GM23248 (cell line): ENCODE data around the gene ZKSCAN7. TPM values are rescaled to one million over a fixed set of nuclear protein-coding genes. Genes with fewer than 3 reads are reported as not detected.
"Not testable (repeated sequence)": the region's sequence is repeated elsewhere in the genome, so short reads cannot be mapped to it uniquely, and the experiment has no call there.

Experiments used
- DNase-seq: peaks from one replicate; pipeline ENCODE4 v3.0.0-alpha.2; 2015
- H2AFZ ChIP-seq: fragments of 200-600 bp; sonication (generic); 2 replicates; pipeline ENCODE4 v1.6.1; 2016; ENCODE audit warnings: antibody characterized with exemption
- H3F3A ChIP-seq: fragments of 200-600 bp; sonication (generic); 2 replicates; pipeline ENCODE4 v1.6.1; 2016; ENCODE audit warnings: mild to moderate bottlenecking, antibody characterized with exemption, mixed run types; ENCODE audit not compliant: insufficient read depth
- H3K27ac ChIP-seq: fragments of 200-600 bp; sonication (generic); 2 replicates; pipeline ENCODE4 v1.5.1; 2016; ENCODE audit warnings: mild to moderate bottlenecking
- H3K27me3 ChIP-seq: fragments of 200-600 bp; sonication (generic); replicated peaks from 2 replicates; pipeline ENCODE4 v1.6.1; 2016; ENCODE audit warnings: mild to moderate bottlenecking; ENCODE audit not compliant: insufficient read depth
- H3K36me3 ChIP-seq: fragments of 200-600 bp; sonication (generic); 2 replicates; pipeline ENCODE4 v1.6.1; 2016; ENCODE audit warnings: low read depth, mild to moderate bottlenecking
- H3K4me1 ChIP-seq: fragments of 200-600 bp; sonication (generic); 2 replicates; pipeline ENCODE4 v1.6.1; 2016; ENCODE audit warnings: mild to moderate bottlenecking; ENCODE audit not compliant: insufficient read depth
- H3K4me2 ChIP-seq: fragments of 200-600 bp; sonication (generic); one replicate; pipeline ENCODE4 v1.6.1; 2016; ENCODE audit warnings: mild to moderate bottlenecking; ENCODE audit not compliant: unreplicated experiment
- H3K4me3 ChIP-seq: fragments of 200-600 bp; sonication (generic); 2 replicates; pipeline ENCODE4 v1.5.1; 2016; ENCODE audit warnings: mild to moderate bottlenecking
- H3K79me2 ChIP-seq: fragments of 200-600 bp; sonication (generic); 2 replicates; pipeline ENCODE4 v1.6.1; 2016; ENCODE audit warnings: mild to moderate bottlenecking; ENCODE audit not compliant: insufficient read depth
- H3K9ac ChIP-seq: fragments of 200-600 bp; sonication (generic); 2 replicates; pipeline ENCODE4 v1.6.1; 2016; ENCODE audit warnings: mild to moderate bottlenecking
- H3K9me2 ChIP-seq: fragments of 200-600 bp; sonication (generic); 2 replicates; pipeline ENCODE4 v1.6.1; 2016; ENCODE audit warnings: mixed run types, mild to moderate bottlenecking, moderate library complexity; ENCODE audit not compliant: insufficient read depth
- H3K9me3 ChIP-seq: fragments of 200-600 bp; sonication (generic); one replicate; pipeline ENCODE4 v1.6.1; 2017; ENCODE audit warnings: low read depth
- H4K20me1 ChIP-seq: fragments of 200-600 bp; sonication (generic); 2 replicates; pipeline ENCODE4 v1.6.0; 2016; ENCODE audit not compliant: insufficient read depth
- EZH2 ChIP-seq: fragments of 200-600 bp; sonication (generic); IDR thresholded peaks from 2 replicates; pipeline ENCODE4 v1.6.1; 2018; ENCODE audit warnings: antibody characterized with exemption, mild to moderate bottlenecking; ENCODE audit not compliant: insufficient read depth, poor library complexity, severe bottlenecking
- EZH2phosphoT487 ChIP-seq: fragments of 200-600 bp; sonication (generic); IDR thresholded peaks from 2 replicates; pipeline ENCODE4 v1.6.1; 2018; ENCODE audit warnings: antibody characterized with exemption, moderate library complexity, mild to moderate bottlenecking, low read depth; ENCODE audit not compliant: insufficient read depth
- WGBS, 2 experiments: methylation state at CpG; one replicate each; pipeline ENCODE4 v1.1.6; 2015 to 2017; ENCODE audit warnings: low lambda C conversion rate in 2 of 2, low coverage in 1 of 2; ENCODE audit errors: missing lambda C conversion rate in 2 of 2; 5-methylcytosine and 5-hydroxymethylcytosine counted together
- in situ Hi-C: fragments of 300-500 bp; cut with MboI; formaldehyde crosslinking; loops from 2 replicates; pipeline ENCODE4 v1.15.0; 2020
- polyA plus RNA-seq: library from polyadenylated mRNA; unstranded; fragments of >200 nt; fragmentation: Nextera tagmentation; extraction: Ambion mirVana; gene quantifications from 2 replicates; pipeline ENCODE4 v1.2.1, GENCODE V29; 2016
- total RNA-seq: library from RNA; depleted of rRNA; stranded (reverse); fragments of >200 nt; shearing (Covaris generic); gene quantifications from 2 replicates; pipeline ENCODE4 v1.2.3, GENCODE V29; 2014

Gene ZKSCAN7
- total and polyA plus RNA-seq, 2 experiments from 2014 or later: 2.9 to 4.5 TPM

DNA sequence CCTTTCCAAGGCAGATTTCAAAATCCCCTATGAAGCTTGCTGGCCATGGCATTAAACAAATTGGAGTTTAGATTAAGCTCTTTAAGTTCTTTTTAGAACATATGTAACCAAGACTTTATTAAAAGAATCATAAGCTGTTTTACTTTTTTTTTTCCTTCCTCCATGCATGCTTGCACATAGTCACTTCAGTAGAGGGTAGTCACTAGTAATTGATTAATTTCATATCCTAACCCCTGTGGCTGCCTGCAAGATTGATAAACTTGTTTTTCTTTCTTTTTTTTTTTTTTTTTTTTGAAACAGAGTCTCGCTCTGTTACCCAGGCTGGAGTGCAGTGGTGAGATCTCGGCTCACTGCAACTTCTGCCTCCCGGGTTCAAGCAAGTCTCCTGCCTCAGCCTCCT lies 33.3 kb upstream of the ZKSCAN7 start:
- H3K27me3 ChIP-seq: peaks cover 11% of the 10 kb centered on the region; the same call in 1 of the 2 replicates
- H3K4me2 ChIP-seq: no peak overlapping the region
- no peaks in the 10 kb centered on the region for H3K36me3 ChIP-seq
- H3K4me3 ChIP-seq: no peak overlapping the region
- H3K9me2 ChIP-seq: no peaks in the 10 kb centered on the region
- no peaks in the 10 kb centered on the region for H3K9me3 ChIP-seq
- TF ChIP-seq EZH2phosphoT487: no peak
- TF ChIP-seq EZH2: no peak
- in situ Hi-C loops: no loop called here
- DNase-seq: no peak
- H4K20me1 ChIP-seq: no peaks in the 10 kb centered on the region
- no peak overlapping the region for H2AFZ ChIP-seq
- no peaks in the 10 kb centered on the region for H3K79me2 ChIP-seq
- H3K4me1 ChIP-seq: no peaks in the 10 kb centered on the region
- no peak overlapping the region for H3K9ac ChIP-seq
- H3K27ac ChIP-seq: no peak overlapping the region
- WGBS, 2 experiments: 57 to 74% methylated on average over 3 of the region's 3 CpGs
- no peaks in the 10 kb centered on the region for H3F3A ChIP-seq

DNA sequence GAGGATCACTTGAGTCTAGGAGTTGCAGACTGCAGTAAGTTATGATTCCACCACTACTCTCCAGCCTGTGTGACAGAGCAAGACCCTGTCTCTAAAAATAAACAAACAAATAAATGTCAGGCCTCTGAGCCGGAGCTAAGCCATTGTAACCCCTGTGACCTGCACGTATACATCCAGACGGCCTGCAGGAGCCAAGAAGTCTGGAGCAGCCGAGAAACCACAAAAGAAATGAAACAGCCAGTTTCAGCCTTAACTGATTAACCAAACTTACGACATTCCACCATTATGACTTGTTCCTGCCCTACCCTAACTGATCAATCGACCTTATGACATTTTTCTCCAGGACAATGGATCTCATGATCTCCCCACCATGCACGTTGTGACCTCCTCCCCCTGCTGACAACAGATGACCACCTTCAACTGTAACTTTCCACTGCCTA lies 32.5 kb upstream of the ZKSCAN7 start:
- Histone ChIP-seq H3K36me3 (no peaks in the 10 kb centered on the region), H2AFZ (no peak overlapping the region), H3F3A (no peaks in the 10 kb centered on the region), H3K4me1 (no peaks in the 10 kb centered on the region), H3K4me3 (no peak overlapping the region), H4K20me1 (no peaks in the 10 kb centered on the region), H3K79me2 (no peaks in the 10 kb centered on the region), H3K9ac (no peak overlapping the region), H3K4me2 (no peak overlapping the region), H3K27me3 (peaks cover 11% of the 10 kb centered on the region; the same call in 1 of the 2 replicates), H3K9me2 (no peaks in the 10 kb centered on the region), H3K9me3 (no peaks in the 10 kb centered on the region), H3K27ac (no peak overlapping the region)
- WGBS, 2 experiments: 24 to 28% methylated on average over 7 of the region's 7 CpGs
- in situ Hi-C loops: no loop called here
- TF ChIP-seq EZH2phosphoT487 (no peak), EZH2 (no peak)
- peak; percentile 4 for DNase-seq

DNA sequence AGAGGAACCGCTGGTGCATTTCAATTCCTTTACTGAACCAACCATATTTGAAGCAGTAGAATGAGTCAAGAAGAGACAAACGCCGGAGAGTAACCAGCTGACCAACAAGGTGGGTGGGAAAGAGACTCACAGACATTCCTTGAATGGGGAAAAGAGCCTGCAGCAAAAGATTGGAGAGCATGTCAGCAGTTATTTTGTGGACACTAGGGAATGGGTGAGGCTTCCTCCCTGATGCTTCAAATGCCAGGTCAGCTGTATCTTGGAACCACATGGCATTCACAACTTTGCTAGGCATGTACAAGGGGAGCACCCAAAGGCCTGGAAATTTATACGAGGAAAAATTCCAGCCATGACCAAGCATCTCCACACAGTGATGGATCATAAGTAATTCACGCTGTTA lies 29.9 kb upstream of the ZKSCAN7 start:
- 55 to 63% methylated on average over 5 of the region's 5 CpGs for WGBS, 2 experiments

DNA sequence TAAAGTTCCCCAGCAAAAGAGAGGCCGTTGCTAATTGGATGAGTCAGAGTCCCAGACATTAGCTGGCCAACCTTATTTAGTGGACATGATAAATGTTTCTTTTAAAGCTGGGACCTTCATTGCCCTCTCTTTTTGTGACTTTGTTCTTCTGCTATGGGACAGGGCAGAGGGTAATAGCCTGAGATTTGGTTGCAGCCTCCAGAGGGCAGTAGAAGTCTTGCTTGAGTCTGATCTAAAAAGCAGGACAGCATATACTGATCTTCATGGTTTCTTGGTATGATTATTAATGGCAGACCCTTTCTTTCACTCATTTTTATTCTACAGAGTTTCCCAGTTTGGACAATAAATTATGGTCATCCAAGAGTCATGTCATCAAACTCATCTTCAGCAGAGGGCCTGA lies 25.1 kb upstream of the ZKSCAN7 start:
- no peak for TF ChIP-seq EZH2
- TF ChIP-seq EZH2phosphoT487: no peak
- H3K4me2 ChIP-seq: no peak overlapping the region
- no peaks in the 10 kb centered on the region for H3K79me2 ChIP-seq
- DNase-seq: peak; percentile 41
- H3F3A ChIP-seq: no peaks in the 10 kb centered on the region
- H3K9me2 ChIP-seq: no peaks in the 10 kb centered on the region
- H3K4me1 ChIP-seq: no peaks in the 10 kb centered on the region
- H3K27me3 ChIP-seq: peaks cover 9% of the 10 kb centered on the region
- H3K4me3 ChIP-seq: no peak overlapping the region
- no peaks in the 10 kb centered on the region for H4K20me1 ChIP-seq
- H3K27ac ChIP-seq: no peak overlapping the region
- in situ Hi-C loops: loop anchor here (10.0 kb wide), 1 partner anchor 385 kb away; no protein-coding TSS in a partner anchor
- H2AFZ ChIP-seq: no peak overlapping the region
- H3K36me3 ChIP-seq: no peaks in the 10 kb centered on the region
- no peaks in the 10 kb centered on the region for H3K9me3 ChIP-seq
- WGBS, 2 experiments: 0% methylated on average over 1 of the region's 1 CpG
- no peak overlapping the region for H3K9ac ChIP-seq

More for the DNA sequence above, 29.9 kb upstream of the ZKSCAN7 start:
- H3K9me2 ChIP-seq: no peaks in the 10 kb centered on the region
- no peaks in the 10 kb centered on the region for H3K79me2 ChIP-seq
- H3K9ac ChIP-seq: no peak overlapping the region
- H3K9me3 ChIP-seq: no peaks in the 10 kb centered on the region
- no peak overlapping the region for H3K27ac ChIP-seq
- peaks cover 20% of the 10 kb centered on the region for H3K27me3 ChIP-seq
- TF ChIP-seq EZH2 (no peak), EZH2phosphoT487 (no peak)
- H3K4me2 ChIP-seq: no peak overlapping the region
- H3K36me3 ChIP-seq: no peaks in the 10 kb centered on the region
- H2AFZ ChIP-seq: no peak overlapping the region
- no peaks in the 10 kb centered on the region for H4K20me1 ChIP-seq
- peak; percentile 16 for DNase-seq
- no peak overlapping the region for H3K4me3 ChIP-seq
- H3K4me1 ChIP-seq: no peaks in the 10 kb centered on the region
- in situ Hi-C loops: no loop called here
- no peaks in the 10 kb centered on the region for H3F3A ChIP-seq

DNA sequence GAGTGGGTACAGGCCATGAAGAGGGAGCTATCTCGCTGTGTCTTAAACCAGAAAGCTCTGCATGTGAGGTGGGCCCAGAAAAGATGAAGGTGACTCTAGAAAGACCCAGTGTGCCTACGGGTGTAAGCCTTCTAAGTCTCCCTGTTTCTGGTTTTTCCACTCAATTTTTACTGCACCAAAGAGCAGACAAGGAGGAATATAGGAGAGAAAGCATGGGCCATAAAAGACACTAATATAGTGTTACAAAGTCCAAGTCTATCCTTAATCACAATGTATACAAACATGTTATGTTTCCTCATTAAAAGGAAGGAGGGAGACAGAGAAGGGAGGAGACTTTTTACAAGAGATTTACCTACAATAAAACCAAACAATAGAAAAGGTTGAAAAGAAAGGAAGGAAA lies 24.1 kb upstream of the ZKSCAN7 start:
- no peaks in the 10 kb centered on the region for H3K9me2 ChIP-seq
- no peaks in the 10 kb centered on the region for H3K4me1 ChIP-seq
- H4K20me1 ChIP-seq: no peaks in the 10 kb centered on the region
- no peak for DNase-seq
- no peaks in the 10 kb centered on the region for H3K79me2 ChIP-seq
- no peak overlapping the region for H3K9ac ChIP-seq
- H3K36me3 ChIP-seq: no peaks in the 10 kb centered on the region
- no peaks in the 10 kb centered on the region for H3F3A ChIP-seq
- H3K4me3 ChIP-seq: no peak overlapping the region
- H3K27ac ChIP-seq: no peak overlapping the region
- no peak for TF ChIP-seq EZH2
- TF ChIP-seq EZH2phosphoT487: no peak
- 16 to 17% methylated on average over 2 of the region's 2 CpGs for WGBS, 2 experiments
- peaks cover 9% of the 10 kb centered on the region; the same call in 1 of the 2 replicates for H3K27me3 ChIP-seq
- in situ Hi-C loops: loop anchor here (10.0 kb wide), 1 partner anchor 384 kb away; no protein-coding TSS in a partner anchor
- H3K4me2 ChIP-seq: no peak overlapping the region
- no peaks in the 10 kb centered on the region for H3K9me3 ChIP-seq
- no peak overlapping the region for H2AFZ ChIP-seq

DNA sequence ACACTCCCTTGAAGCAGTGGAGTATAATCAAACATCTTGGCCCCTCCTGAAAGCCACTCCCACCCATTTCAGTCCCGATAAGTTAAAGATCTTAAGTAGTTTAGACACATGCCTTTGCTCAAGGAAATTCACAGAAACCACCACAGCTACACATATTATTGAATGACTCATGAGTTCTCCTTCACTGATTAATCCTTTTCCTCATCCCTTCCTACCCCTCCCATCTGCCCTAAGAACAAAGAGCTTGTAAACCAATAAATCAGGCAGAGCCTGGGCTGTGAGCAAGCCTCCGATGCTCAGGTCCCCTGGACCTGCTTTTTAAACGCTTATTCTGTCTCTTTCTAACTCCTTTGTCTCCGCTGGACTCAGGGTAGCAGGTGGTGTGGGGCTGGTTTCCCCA lies 20.3 kb upstream of the ZKSCAN7 start:
- 21 to 22% methylated on average over 4 of the region's 4 CpGs for WGBS, 2 experiments
- peak; percentile 29 for DNase-seq
- in situ Hi-C loops: loop anchor here (10.0 kb wide), 1 partner anchor 380 kb away; no protein-coding TSS in a partner anchor

More for the DNA sequence above, 20.3 kb upstream of the ZKSCAN7 start:
- not testable (repeated sequence) for H3K9me3 ChIP-seq, H3K4me1 ChIP-seq, H2AFZ ChIP-seq, H3K9me2 ChIP-seq, H3K36me3 ChIP-seq, H3K79me2 ChIP-seq, H3K27ac ChIP-seq, H3K4me2 ChIP-seq, H3K4me3 ChIP-seq, H4K20me1 ChIP-seq, H3K27me3 ChIP-seq, H3F3A ChIP-seq, H3K9ac ChIP-seq
